ENCODE data around the gene FAM114A2.

- no peak for TF ChIP-seq CTCF (IDR thresholded peaks at IDR 0.05 in 4 of 5, conservative IDR thresholded peaks at IDR 0.05 in 1 of 5)
- peak in 1 of 2 donors; percentile 37 for TF ChIP-seq POLR2A (IDR thresholded peaks at IDR 0.05)
Observed at GRCh38 chr5:154002093-154002492, 36.6 kb downstream of the FAM114A2 start.

Measured in gastrocnemius medialis (tissue), 4 donors.